Choroid plexus epithelial cell (primary cell): ENCODE measurements around the gene TBL3.
A peak's percentile ranks its signal among the peaks of the same experiment; 100 is the strongest.

Experiments
- DNase-seq: peaks from one replicate; pipeline ENCODE4 v3.0.0-alpha.2; 2010; ENCODE audit warnings: low read depth
- H3K4me3 ChIP-seq: 2 replicates; pipeline ENCODE4 v1.5.1; 2011; ENCODE audit warnings: low read depth, mild to moderate bottlenecking, control low read depth, low read length, moderate library complexity
- CTCF ChIP-seq: conservative IDR thresholded peaks from 2 replicates; pipeline ENCODE4 v1.5.1; 2011; ENCODE audit warnings: low read depth, mild to moderate bottlenecking, control low read depth, inconsistent platforms, low read length, moderate library complexity

Gene TBL3

DNA sequence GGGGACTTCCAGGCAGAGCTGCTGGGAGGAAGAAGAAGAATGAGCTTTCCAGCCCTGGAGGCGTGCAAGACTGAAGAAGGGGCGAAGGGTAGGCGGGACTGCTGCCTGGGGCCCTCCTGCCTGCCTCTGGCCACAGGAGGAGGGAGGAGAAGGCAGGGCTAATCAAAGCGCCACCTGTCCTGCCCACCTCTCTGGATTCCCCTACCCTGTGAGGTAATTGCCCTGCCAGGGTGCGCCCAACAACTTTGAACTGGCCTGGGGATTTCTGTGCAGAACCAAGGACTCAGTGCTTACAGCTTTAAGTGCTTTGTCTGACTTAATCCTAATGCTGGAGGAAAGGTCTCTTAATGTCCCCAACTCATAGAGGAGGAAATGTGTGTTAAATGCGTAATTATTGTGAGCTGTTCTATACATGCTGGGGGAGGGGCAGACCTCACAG lies 9.6 kb downstream of the TBL3 start, which contains the start of gene NOXO1:
TSS of gene NOXO1 (minus strand) at position 72 of the 439 bp plus-strand sequence. CDS start 290 bp downstream, outside the sequence.
- no peak within 1 kb of the TSS for H3K4me3 ChIP-seq
- TF ChIP-seq CTCF: no peak
- no peak for DNase-seq

GRCh38 chr16:1982013-1982433 lies 10.2 kb downstream of the TBL3 start:
- TF ChIP-seq CTCF: no peak
- no peak for DNase-seq
- no peak overlapping the region for H3K4me3 ChIP-seq

DNA sequence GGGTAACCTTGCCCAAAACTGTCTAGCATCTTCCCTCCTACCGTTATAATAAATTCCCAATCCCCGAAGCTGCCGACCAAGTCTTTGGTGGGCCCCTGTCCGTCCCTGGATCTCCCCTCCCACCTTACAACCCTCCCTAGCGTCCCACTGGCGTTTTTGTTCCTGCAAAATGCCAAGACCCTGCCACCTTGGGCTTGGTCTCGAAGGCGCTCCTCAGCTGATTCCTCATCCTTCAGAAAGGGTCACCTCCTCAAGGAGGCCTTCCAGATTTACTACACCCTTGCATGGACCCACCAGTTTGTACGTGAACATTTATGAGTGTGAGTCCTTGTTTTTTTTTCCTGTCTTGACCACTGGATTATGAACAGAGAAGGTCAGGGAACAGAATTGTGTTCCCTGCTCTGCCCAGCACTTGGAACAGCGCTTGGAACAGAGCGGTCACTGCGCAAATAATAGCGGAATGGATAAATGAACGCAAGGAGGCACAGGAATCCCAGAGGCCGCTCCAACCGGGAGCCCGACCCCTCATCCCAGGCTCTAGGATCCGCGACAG lies 11.2 kb downstream of the TBL3 start:
- H3K4me3 ChIP-seq: peak overlapping the region; percentile 67
- peak; percentile 16 for TF ChIP-seq CTCF
- peak; percentile 30 for DNase-seq

- peak; percentile 93 for DNase-seq
- peak within 1 kb of the TSS; percentile 67 for H3K4me3 ChIP-seq
- peak; percentile 42 for TF ChIP-seq CTCF
These were observed 11.9 kb downstream of the TBL3 start, which contains the start of gene GFER for GRCh38 chr16:1983544-1984346. GFER (plus strand) TSS chr16:1984193; CDS start chr16:1984219, 26 bp downstream.

DNA sequence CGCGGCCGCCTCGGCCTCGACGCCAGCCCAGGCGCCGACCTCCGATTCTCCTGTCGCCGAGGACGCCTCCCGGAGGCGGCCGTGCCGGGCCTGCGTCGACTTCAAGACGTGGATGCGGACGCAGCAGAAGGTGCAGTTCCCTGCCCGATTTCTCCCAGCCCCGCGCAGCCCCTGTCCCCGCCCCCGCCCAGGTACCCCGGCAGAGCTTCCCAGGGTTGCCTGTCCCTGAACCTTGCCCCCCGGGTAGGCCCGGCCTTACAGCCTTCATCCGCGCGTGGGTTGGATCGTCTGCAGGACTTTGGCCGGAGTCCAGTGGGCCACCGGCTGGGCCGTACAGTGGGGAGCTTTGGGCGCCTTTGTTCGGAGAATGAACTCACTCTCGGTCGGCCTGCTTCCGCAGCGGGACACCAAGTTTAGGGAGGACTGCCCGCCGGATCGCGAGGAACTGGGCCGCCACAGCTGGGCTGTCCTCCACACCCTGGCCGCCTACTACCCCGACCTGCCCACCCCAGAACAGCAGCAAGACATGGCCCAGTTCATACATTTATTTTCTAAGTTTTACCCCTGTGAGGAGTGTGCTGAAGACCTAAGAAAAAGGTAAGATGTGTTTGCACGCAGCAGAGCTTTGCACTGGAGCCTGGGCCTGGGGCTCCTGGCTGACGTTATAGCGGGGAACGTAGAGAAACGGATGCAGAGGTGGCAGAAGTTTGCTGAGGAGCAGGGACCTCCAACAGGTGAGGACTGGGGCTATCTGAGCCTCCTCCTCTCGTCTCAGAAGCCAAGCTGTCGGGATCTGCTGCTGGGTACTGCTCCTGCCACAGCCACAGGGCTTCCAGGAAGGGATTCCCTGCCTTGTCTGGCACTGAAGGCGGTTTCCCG lies 12.7 kb downstream of the TBL3 start:
- no peak for TF ChIP-seq CTCF
- peak overlapping the region; percentile 67 for H3K4me3 ChIP-seq
- no peak for DNase-seq

GRCh38 chr16:1985466-1986150 lies 13.8 kb downstream of the TBL3 start:
- no peak for DNase-seq
- no peak for TF ChIP-seq CTCF
- no peak overlapping the region for H3K4me3 ChIP-seq
